ENCODE results near the gene PPP1R10.

DNA sequence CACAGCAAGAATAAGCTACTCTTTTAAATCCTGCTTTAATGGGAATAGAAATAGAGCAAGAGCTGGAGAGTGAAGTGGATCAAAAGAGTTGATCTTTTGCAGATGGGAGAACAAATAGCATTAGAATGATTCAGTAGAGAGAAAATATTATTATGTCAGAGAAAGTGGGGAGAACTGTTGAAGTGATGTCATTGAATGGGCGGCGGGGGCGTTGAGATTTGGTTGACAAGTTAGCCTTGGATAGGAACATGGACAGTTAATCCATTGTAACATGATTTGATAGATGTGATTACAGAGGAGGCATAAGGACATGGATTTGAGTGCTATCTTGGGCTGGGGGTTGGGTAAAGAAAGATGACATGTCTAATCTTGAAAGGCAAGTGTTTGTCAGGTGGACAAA is 18.8 kb upstream of the PPP1R10 start:
- TF ChIP-seq, protein P1, sequence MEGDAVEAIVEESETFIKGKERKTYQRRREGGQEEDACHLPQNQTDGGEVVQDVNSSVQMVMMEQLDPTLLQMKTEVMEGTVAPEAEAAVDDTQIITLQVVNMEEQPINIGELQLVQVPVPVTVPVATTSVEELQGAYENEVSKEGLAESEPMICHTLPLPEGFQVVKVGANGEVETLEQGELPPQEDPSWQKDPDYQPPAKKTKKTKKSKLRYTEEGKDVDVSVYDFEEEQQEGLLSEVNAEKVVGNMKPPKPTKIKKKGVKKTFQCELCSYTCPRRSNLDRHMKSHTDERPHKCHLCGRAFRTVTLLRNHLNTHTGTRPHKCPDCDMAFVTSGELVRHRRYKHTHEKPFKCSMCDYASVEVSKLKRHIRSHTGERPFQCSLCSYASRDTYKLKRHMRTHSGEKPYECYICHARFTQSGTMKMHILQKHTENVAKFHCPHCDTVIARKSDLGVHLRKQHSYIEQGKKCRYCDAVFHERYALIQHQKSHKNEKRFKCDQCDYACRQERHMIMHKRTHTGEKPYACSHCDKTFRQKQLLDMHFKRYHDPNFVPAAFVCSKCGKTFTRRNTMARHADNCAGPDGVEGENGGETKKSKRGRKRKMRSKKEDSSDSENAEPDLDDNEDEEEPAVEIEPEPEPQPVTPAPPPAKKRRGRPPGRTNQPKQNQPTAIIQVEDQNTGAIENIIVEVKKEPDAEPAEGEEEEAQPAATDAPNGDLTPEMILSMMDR (IDR thresholded peaks at IDR 0.05) = no peak
- no peak for TF ChIP-seq POLR2A (IDR thresholded peaks at IDR 0.05)

All from heart left ventricle (tissue), 13 donors.